Sigmoid colon (tissue), 7 donors: Measurements from ENCODE around the gene IL23R. TPM values are rescaled to one million over a fixed set of nuclear protein-coding genes. Genes with fewer than 3 reads are reported as not detected.

Experiments
- DNase-seq: peaks from one replicate; pipeline ENCODE4 v3.0.0-alpha.2; 2019
- H3K27ac ChIP-seq, 4 donors: fragments of 200-600 bp; sonication (generic); one replicate each; pipeline ENCODE4 v1.5.1; 2016 to 2019; ENCODE audit warnings: mild to moderate bottlenecking in 1 of 4
- H3K27me3 ChIP-seq, 3 donors: fragments of 200-600 bp; sonication (generic); one replicate each; pipeline ENCODE4 v1.5.1; 2019; ENCODE audit warnings: mild to moderate bottlenecking in 1 of 3
- H3K36me3 ChIP-seq, 4 donors: fragments of 200-600 bp; sonication (generic); one replicate each; pipeline ENCODE4 v1.5.1; 2016 to 2019
- H3K4me1 ChIP-seq, 4 donors: fragments of 200-600 bp; sonication (generic); one replicate each; pipeline ENCODE4 v1.5.1; 2017 to 2019
- H3K4me3 ChIP-seq, 4 donors: fragments of 200-600 bp; sonication (generic); one replicate each; pipeline ENCODE4 v1.5.1; 2017 to 2019; ENCODE audit warnings: mild to moderate bottlenecking in 2 of 4, moderate library complexity in 1 of 4
- H3K9me3 ChIP-seq, 4 donors: fragments of 200-600 bp in 3 of 4; sonication (generic) in 3 of 4; one replicate each; pipeline versions ENCODE4 v1.5.1 to v1.6.1; 2013 to 2019
- CTCF ChIP-seq, 4 experiments: fragments of 450-650 bp in 3 of 4; fragments of 200-600 bp in 1 of 4; IDR thresholded peaks; one replicate each; pipeline ENCODE4 v1.5.1; 2016 to 2019; ENCODE audit warnings: antibody characterized with exemption in 4 of 4, mild to moderate bottlenecking in 3 of 4, moderate library complexity in 2 of 4
- EP300 ChIP-seq, 4 donors: sonication (generic); formaldehyde crosslinking; IDR thresholded peaks; one replicate each; pipeline ENCODE4 v1.6.1; 2017; ENCODE audit warnings: antibody characterized with exemption in 4 of 4
- POLR2A ChIP-seq, 2 donors: fragments of 450-650 bp; IDR thresholded peaks; one replicate each; pipeline ENCODE4 v1.6.1; 2016; ENCODE audit warnings: antibody characterized with exemption in 2 of 2, mild to moderate bottlenecking in 2 of 2, moderate library complexity in 2 of 2
- POLR2AphosphoS5 ChIP-seq, 4 donors: sonication (generic); formaldehyde crosslinking; IDR thresholded peaks; one replicate each; pipeline ENCODE4 v1.6.1; 2017; ENCODE audit warnings: antibody characterized with exemption in 4 of 4
- WGBS, 2 donors: extraction: QIAGEN DNeasy Blood & Tissue Kit; methylation state at CpG; one replicate each; pipeline ENCODE4 v1.1.7; 2013; 5-methylcytosine and 5-hydroxymethylcytosine counted together
- intact Hi-C: fragments of 100-400 bp; cut with DNase I; formaldehyde crosslinking; loops from one replicate; pipeline ENCODE4 v1.15.1; 2023
- polyA plus RNA-seq, 3 donors: library from polyadenylated mRNA; stranded (reverse); fragments of 200-250 nt; gene quantifications; one replicate each; pipeline ENCODE4 v1.2.3, GENCODE V29; 2013
- total RNA-seq, 4 donors: library from RNA; depleted of rRNA; stranded (reverse); fragments of >200 nt; gene quantifications; one replicate each; pipeline ENCODE4 v1.1.0, GENCODE V29; 2016
- donor health status: healthy with polysubstance abuse.
- donor health status: Bipolar disorder and iron deficiency.
- donor health status: healthy.

IL23R gene
- total and polyA plus RNA-seq, 7 donors: 0.58 to 0.69 (median 0.60) TPM; not detected in 4

GRCh38 chr1:67299296-67299695, 133.0 kb downstream of the IL23R start:
- Histone ChIP-seq H3K4me1 (no peaks in the 10 kb centered on the region), H3K36me3 (no peaks in the 10 kb centered on the region), H3K9me3 (no peaks in the 10 kb centered on the region), H3K27ac (no peak overlapping the region), H3K27me3 (no peaks in the 10 kb centered on the region), H3K4me3 (no peak overlapping the region)
- intact Hi-C loops: no loop called here
- WGBS, 2 donors: 81 to 94% methylated on average over 7 of the region's 7 CpGs
- no peak for DNase-seq
- TF ChIP-seq POLR2A (IDR thresholded peaks at IDR 0.05) (no peak), CTCF (IDR thresholded peaks at IDR 0.05) (no peak), EP300 (IDR thresholded peaks at IDR 0.05) (no peak), POLR2AphosphoS5 (IDR thresholded peaks at IDR 0.05) (no peak)

GRCh38 chr1:67300561-67300960, 134.3 kb downstream of the IL23R start:
- no peaks in the 10 kb centered on the region for H3K27me3 ChIP-seq
- no peak for DNase-seq
- no peaks in the 10 kb centered on the region for H3K36me3 ChIP-seq
- H3K27ac ChIP-seq: no peak overlapping the region
- no peaks in the 10 kb centered on the region for H3K4me1 ChIP-seq
- WGBS, 2 donors: 48 to 62% methylated on average over 2 of the region's 2 CpGs
- TF ChIP-seq POLR2A (IDR thresholded peaks at IDR 0.05) (no peak), POLR2AphosphoS5 (IDR thresholded peaks at IDR 0.05) (no peak), CTCF (IDR thresholded peaks at IDR 0.05) (no peak), EP300 (IDR thresholded peaks at IDR 0.05) (no peak)
- intact Hi-C loops: no loop called here
- H3K4me3 ChIP-seq: no peak overlapping the region
- no peaks in the 10 kb centered on the region for H3K9me3 ChIP-seq

- H3K4me1 ChIP-seq: peaks cover 0 to 12% (median 9%) of the 10 kb centered on the region in 4 donors
- no peak for DNase-seq
- H3K4me3 ChIP-seq: no peak overlapping the region
- peaks cover 9 to 23% (median 14%) of the 10 kb centered on the region in 3 donors for H3K27me3 ChIP-seq
- intact Hi-C loops: no loop called here
- no peak overlapping the region for H3K27ac ChIP-seq
- TF ChIP-seq POLR2AphosphoS5 (IDR thresholded peaks at IDR 0.05) (no peak), CTCF (IDR thresholded peaks at IDR 0.05) (no peak), POLR2A (IDR thresholded peaks at IDR 0.05) (no peak)
- H3K36me3 ChIP-seq: no peaks in the 10 kb centered on the region
- H3K9me3 ChIP-seq: no peaks in the 10 kb centered on the region
- 76 to 88% methylated on average over 3 of the region's 3 CpGs for WGBS, 2 donors
Observed at GRCh38 chr1:67304023-67304422, 137.8 kb downstream of the IL23R start.

GRCh38 chr1:67306547-67306946, 140.3 kb downstream of the IL23R start:
- WGBS, 2 donors: 90 to 92% methylated on average over 7 of the region's 7 CpGs
- Histone ChIP-seq H3K4me1 (peaks cover 0 to 12% (median 9%) of the 10 kb centered on the region in 4 donors), H3K27ac (no peak overlapping the region), H3K36me3 (no peaks in the 10 kb centered on the region), H3K4me3 (no peak overlapping the region), H3K27me3 (peaks cover 9 to 23% (median 14%) of the 10 kb centered on the region in 3 donors), H3K9me3 (no peaks in the 10 kb centered on the region)
- TF ChIP-seq POLR2AphosphoS5 (IDR thresholded peaks at IDR 0.05): no peak
- TF ChIP-seq EP300 (IDR thresholded peaks at IDR 0.05): no peak
- TF ChIP-seq CTCF (IDR thresholded peaks at IDR 0.05): no peak
- no peak for TF ChIP-seq POLR2A (IDR thresholded peaks at IDR 0.05)
- no peak for DNase-seq
- intact Hi-C loops: no loop called here
